ENCODE data around the gene ACSM3.

Gene ACSM3

DNA sequence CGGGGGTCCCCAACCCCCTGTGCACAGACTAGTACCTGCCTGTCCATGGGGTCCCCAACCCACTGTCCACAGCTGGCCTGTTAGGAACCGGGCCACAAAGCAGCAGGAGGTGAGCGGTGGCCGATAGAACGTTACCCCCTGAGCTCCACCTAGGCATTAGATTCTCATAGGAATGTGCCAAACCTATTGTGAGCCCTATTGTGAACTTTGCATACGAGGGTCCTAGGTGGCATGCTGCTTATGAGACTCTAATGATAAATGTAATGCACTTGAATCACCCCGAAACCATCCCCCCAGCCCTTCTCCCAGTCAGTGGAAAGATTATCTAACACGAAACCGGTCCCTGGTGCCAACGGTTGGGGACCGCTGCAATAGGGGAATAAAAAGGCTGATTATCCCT, 44.0 kb downstream of the ACSM3 start:
- no peak for ATAC-seq

DNA sequence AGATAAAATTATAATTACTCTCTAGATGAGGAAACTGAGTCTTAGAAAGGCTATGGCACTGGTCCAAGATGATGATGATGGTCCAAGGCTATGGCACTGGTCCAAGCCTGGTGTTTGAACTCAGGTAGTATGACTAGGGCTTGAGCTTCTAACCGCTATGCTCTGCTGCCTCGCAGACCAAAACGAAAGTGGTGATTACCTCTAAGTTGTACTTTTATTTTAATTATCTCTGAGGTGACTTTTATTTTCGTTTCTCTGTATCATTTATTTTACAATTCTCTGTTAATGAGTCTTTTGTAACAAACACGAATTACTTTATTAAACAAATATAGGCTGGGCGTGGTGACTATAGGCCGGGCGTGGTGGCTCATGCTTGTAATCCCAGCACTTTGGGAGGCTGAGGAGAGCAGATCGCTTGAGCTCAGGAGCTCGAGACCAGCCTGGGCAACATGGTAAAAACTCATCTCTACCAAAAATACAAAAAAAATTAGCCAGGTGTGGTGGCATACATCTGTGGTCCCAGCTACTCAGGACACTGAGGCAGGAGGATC, 48.1 kb downstream of the ACSM3 start:
- ATAC-seq: no peak

DNA sequence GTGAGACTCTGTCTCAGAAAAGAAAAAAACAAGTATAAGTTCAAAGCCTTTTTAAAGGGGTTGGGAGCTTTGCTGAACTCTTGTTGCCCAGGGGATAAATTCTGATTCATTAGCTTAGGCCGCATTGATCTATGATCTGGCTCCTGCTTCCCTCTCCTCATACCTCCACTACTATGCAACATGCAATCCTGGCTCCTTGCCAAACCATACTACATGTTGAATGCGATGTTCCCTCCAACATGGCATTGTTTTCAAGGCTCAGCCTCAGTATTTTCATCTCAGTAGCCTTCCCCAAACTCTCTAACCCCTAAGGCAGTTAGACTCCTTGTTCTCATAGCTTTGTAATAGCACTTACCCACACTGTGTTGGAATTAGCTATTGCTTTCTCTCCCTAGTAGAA, 48.7 kb downstream of the ACSM3 start:
- ATAC-seq: no peak

- ATAC-seq: peak in 1 of 2 donors; percentile 17
These were observed 51.0 kb downstream of the ACSM3 start for GRCh38 chr16:20814784-20815183.

DNA sequence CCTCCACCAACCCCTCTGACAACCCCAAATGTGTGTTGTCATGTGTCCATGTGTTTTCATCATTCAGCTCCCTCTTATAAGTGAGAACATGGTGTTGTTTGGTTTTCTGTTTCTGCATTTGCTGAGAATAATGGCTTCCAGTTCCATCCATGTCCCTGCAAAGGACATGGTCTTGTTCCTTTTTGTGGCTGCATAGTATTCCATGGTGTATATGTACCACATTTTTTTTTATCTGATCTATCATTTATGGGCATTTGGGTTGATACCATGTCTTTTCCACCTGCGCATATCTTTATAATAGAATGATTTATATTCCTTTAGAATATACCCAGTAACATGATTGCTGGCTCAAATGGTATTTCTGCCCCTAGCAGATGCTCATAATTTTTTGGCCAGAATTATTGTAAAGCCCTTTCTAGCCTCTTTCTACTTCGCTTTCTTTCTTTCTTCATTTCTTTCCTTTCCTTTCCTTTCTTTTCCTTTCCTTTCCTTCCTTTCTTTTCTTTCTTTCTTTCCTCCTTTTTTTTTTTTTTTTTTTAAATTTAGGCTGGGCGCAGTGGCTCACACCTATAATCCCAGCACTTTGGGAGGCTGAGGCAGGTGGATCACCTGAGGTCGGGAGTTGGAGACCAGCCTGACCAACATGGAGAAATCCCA, 55.2 kb downstream of the ACSM3 start:
- no peak for ATAC-seq

DNA sequence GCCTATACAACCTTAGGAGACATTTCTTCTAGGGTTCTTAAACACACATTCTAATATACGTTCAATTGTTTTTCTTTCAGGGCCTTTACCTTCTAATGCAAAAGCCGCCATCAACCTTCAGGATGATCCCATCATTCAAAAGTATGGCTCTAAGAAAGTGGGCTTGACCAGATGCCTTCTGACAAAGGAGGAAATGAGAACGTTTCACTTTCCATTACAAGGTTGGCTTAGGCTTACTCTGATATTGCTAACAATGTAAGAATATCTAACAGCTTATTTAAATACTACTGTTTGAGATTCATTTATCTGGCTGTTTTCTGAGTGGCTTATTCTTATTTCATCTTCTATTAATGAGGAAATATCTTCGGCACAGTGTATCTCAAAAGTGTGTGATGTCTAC, 57.9 kb downstream of the ACSM3 start:
- ATAC-seq: no peak

GRCh38 chr16:20822521-20823325, 58.9 kb downstream of the ACSM3 start:
- no peak for ATAC-seq

DNA sequence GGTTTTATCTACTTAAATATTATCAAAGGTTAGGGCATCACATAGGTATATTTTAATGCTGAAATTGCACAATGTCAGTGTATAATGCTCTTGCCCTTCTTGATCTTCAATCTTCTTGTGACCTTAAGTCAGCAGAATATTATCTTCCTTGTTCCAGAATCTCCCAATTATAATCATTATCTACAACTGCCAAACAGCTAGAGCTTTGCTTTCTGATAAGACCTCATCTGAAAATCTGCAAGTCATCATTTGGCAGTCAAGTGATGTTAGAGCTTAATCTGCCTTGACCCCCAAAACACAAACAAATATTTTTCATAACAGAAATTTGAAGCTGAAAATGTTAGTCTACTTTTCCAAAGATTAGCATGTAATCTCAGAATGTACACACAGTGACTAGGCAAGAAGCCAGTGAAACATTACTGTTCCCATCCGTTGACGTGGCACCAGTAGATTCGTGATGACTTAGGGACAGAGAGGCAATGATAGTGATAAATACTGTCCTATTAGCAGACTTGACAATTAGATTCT, 62.3 kb downstream of the ACSM3 start:
- no peak for ATAC-seq

DNA sequence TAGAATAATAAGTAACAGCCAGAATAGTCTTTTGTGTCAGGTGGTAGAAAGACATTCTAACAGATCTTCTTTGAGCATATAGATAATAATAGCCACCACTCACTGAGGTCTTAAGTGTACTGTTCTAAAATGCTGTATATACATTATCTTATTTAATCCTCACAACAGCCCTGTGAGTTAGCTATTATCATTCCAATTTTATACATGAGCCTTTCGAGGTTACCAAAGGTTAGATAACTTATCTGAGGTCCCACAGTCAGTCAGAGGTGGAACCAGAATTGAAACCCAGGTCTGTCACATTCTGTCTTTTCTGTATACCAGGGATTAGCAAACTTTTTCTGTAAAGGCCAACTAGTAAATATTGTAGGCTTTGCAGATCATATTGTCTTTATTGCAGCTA, 65.7 kb downstream of the ACSM3 start:
- ATAC-seq: no peak

DNA sequence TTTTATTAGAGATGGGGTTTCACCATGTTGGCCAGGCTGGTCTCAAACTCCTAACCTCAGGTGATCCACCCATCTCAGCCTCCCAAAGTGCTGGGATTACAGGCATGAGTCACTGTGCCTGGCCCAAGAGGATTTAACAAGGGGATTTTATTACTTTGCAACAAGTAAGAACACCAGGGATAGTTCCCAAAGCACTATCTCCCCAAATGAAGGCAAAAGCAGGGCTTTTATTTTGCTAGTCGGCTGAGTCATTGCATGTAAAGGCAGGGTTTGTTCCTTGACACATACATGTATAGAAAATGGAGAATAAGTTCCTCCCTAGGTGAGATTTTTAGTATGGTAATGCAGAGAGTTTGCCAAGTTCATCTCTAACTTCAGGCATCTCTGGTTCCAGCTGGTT, 66.6 kb downstream of the ACSM3 start:
- no peak for ATAC-seq

- ATAC-seq: no peak
These were observed 69.3 kb downstream of the ACSM3 start for GRCh38 chr16:20833086-20833485.

DNA sequence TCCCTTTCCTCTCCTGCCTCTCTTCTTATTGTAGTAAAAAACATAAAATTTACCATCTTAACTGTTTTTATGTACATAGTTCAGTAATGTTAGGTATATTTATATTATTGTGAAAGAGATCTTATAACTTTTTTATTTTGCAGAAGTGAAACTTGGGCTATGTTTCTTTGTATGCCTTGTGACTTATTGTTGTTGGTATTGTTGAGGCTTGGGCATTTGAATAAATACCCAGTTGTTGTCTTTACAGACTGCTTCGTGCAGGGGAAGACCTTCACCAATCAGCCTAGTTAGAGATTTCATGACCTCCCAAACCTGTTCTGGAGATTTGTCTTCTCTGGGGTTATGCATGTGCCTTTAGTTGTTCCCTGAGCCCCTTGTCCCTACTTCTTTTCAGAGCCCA, 74.4 kb downstream of the ACSM3 start:
- no peak for ATAC-seq

- ATAC-seq: no peak
These were observed 75.7 kb downstream of the ACSM3 start for GRCh38 chr16:20839504-20839903.

DNA sequence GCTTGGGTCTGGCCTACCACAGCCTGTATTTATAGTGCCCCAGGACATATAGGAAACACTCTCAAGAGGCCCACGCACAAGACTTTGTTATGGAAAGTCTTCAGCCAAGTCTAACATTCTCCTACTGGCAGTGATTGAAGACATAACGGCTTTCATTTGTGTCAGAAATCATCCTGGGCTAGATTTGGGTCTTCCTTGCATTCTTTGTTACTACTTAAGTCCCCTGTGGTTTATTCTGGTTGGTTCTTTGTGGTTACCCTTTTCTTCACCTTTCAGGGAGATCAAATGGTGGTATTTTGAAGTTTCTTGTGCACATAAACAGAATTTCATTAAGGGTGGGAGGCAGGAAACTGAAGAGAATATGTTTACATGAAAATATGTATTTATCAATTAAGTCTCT, 80.2 kb downstream of the ACSM3 start:
- ATAC-seq: no peak

- no peak for ATAC-seq
These were observed 80.8 kb downstream of the ACSM3 start for GRCh38 chr16:20844588-20844987.

DNA sequence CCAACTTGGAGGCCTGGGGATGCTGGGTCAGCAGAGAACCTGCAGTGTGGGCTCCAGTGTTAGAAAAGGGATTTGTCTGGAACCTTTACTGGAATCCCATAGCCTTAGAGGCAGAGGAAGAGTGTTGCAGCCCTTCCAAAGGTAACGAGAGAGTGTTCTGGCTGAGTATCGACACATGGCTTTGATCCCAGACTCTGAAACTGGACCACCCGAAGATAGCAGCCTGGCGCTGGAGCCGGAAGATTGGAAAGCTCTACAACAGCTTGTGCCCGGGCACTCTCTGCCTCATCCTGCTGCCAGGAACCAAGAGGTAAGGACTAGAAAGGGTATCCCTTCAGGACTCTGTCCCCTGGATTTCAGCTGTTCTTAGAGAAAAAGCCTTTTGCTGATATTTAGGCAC, 82.2 kb downstream of the ACSM3 start:
- no peak for ATAC-seq

DNA sequence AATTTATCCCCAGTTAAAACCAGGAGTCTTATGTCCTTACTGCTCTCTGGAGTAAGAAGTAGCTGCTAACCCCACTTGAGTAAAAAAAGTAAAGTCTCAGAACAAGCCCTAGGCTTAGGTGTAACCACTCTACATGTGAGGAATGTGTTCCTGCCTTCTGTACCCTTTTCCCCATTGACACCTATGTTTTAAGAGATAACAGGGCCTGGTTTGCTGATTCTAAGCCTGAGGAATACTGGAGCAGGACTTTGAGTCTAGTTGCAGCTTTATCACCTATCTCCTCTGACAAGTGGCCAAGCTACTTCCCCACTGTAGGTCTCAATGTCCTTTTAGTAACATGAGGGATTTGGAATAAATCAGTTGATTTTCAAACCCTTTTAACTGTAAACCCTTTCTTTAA, 82.7 kb downstream of the ACSM3 start:
- ATAC-seq: no peak

Data from activated CD4-positive, CD25-positive, alpha-beta regulatory T cell treated with anti-CD3 and anti-CD28 coated beads, Interleukin-2, amount 50 U/mL, for 24 hours (primary cell).